ENCODE results near the gene KCNK5. TPM values are rescaled to one million over a fixed set of nuclear protein-coding genes. Genes with fewer than 3 reads are reported as not detected.

Gene KCNK5
- total RNA-seq, 2 donors from 2014 or later: 1.1 to 2.0 TPM

- Histone ChIP-seq H3K36me3 (no peaks in the 10 kb centered on the region), H3K4me1 (no peaks in the 10 kb centered on the region), H3K9me3 (no peaks in the 10 kb centered on the region), H3K27ac (no peak overlapping the region), H3K27me3 (no peaks in the 10 kb centered on the region), H3K4me3 (no peak overlapping the region)
- TF ChIP-seq CTCF (IDR thresholded peaks at IDR 0.05): no peak
- DNase-seq (ENCODE audit: low spot score): no peak
These were observed 41.2 kb downstream of the KCNK5 start for GRCh38 chr6:39188098-39188450.

DNA sequence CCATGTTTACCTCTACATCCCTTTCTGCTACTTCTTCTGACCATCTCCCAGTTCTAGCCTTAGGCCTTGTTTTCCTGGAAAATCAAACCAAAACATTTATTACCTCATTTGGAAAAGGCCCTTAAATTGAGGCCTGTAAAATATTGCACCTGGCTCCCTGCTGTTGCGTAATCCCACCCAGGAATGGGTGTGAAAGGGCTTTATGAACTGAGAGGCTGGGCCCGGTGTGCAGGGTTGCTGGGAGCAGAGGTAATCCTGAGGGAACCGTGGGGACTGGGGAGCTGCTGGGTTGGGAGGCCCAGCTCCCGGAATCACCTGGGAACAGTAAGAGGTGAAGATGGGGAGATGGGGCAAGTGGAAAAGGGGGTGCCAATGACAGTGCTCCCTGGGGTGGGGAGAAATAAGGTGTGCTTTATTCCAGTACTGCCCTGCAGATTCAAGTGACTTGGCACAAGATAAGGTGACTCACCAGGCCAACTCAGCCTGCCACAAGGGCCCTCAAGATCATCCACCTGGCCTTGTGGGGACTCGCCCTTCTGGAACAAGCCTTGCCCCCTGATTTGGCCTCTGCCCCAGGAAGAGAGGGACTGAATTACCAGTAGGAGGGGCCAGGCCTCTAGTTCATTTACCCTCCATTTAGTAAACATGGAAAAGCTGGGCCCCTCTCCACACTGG is 44.2 kb downstream of the KCNK5 start:
- TF ChIP-seq CTCF (IDR thresholded peaks at IDR 0.05): no peak
- H3K27me3 ChIP-seq: no peaks in the 10 kb centered on the region
- H3K4me3 ChIP-seq: no peak overlapping the region
- no peaks in the 10 kb centered on the region for H3K4me1 ChIP-seq
- no peaks in the 10 kb centered on the region for H3K36me3 ChIP-seq
- no peak for DNase-seq (ENCODE audit: low spot score)
- H3K27ac ChIP-seq: no peak overlapping the region
- no peaks in the 10 kb centered on the region for H3K9me3 ChIP-seq

- DNase-seq (ENCODE audit: low spot score): no peak
- Histone ChIP-seq H3K4me3 (no peak overlapping the region), H3K9me3 (peaks cover 0 to 2% of the 10 kb centered on the region in 2 donors), H3K27ac (no peak overlapping the region), H3K36me3 (no peaks in the 10 kb centered on the region), H3K4me1 (no peaks in the 10 kb centered on the region), H3K27me3 (no peaks in the 10 kb centered on the region)
- no peak for TF ChIP-seq CTCF (IDR thresholded peaks at IDR 0.05)
These were observed 46.7 kb downstream of the KCNK5 start for GRCh38 chr6:39182604-39183003.

DNA sequence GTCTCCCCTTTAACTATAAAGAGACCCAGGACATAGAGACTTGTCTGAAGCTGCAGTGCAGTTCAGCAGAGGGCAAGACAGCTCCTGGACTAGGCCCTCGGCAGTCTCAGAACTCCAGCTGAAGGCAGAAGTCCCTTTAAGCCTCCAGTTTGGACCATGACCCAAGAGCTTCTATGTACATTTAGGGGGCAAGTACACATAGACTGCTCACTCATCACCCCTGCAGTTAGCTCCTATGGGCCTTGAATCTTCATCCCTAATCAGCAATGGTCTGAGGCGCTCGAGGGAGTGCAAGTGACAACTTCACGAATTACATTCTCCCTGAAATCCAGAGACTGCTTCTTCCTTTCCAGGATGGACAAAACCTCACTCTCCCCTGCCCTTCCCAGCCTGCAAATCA is 47.4 kb downstream of the KCNK5 start:
- H3K36me3 ChIP-seq: no peaks in the 10 kb centered on the region
- peaks cover 0 to 10% of the 10 kb centered on the region in 2 donors for H3K9me3 ChIP-seq
- H3K27ac ChIP-seq: no peak overlapping the region
- no peak for TF ChIP-seq CTCF (IDR thresholded peaks at IDR 0.05)
- no peaks in the 10 kb centered on the region for H3K27me3 ChIP-seq
- no peak overlapping the region for H3K4me3 ChIP-seq
- DNase-seq (ENCODE audit: low spot score): no peak
- no peaks in the 10 kb centered on the region for H3K4me1 ChIP-seq

- TF ChIP-seq CTCF (IDR thresholded peaks at IDR 0.05): no peak
- H3K4me3 ChIP-seq: no peak overlapping the region
- H3K27ac ChIP-seq: no peak overlapping the region
- H3K36me3 ChIP-seq: no peaks in the 10 kb centered on the region
- H3K9me3 ChIP-seq: peaks cover 0 to 13% of the 10 kb centered on the region in 2 donors
- H3K27me3 ChIP-seq: no peaks in the 10 kb centered on the region
- DNase-seq (ENCODE audit: low spot score): no peak
- no peaks in the 10 kb centered on the region for H3K4me1 ChIP-seq
These were observed 47.9 kb downstream of the KCNK5 start for GRCh38 chr6:39181333-39181732.

GRCh38 chr6:39178804-39179203 is 50.5 kb downstream of the KCNK5 start:
- Histone ChIP-seq H3K27me3 (no peaks in the 10 kb centered on the region), H3K9me3 (peaks cover 0 to 13% of the 10 kb centered on the region in 2 donors), H3K4me1 (no peaks in the 10 kb centered on the region), H3K27ac (no peak overlapping the region), H3K36me3 (no peaks in the 10 kb centered on the region), H3K4me3 (no peak overlapping the region)
- DNase-seq (ENCODE audit: low spot score): no peak
- no peak for TF ChIP-seq CTCF (IDR thresholded peaks at IDR 0.05)
